Activated naive CD4-positive, alpha-beta T cell treated with anti-CD3 and anti-CD28 coated beads for 36 hours (primary cell): ENCODE results near the gene IL17REL. TPM values are rescaled to one million over a fixed set of nuclear protein-coding genes. Genes with fewer than 3 reads are reported as not detected.
A peak's percentile ranks its signal among the peaks of the same experiment; 100 is the strongest.

ENCODE experiments used
- CTCF ChIA-PET: fragments of 350-600 bp; sonication (Branson Sonifier 250); formaldehyde crosslinking; loops from one replicate; lab custom pipeline; 2021; ENCODE audit warnings: antibody characterized with exemption; lab: Charles Lee
- DNase-seq: peaks from one replicate; pipeline ENCODE4 v3.0.0-alpha.2; 2020
- H3K27ac Mint-ChIP-seq: one replicate; pipeline ENCODE4 v1.8.0; 2021; ENCODE audit warnings: mild to moderate bottlenecking, mixed read lengths
- H3K27me3 Mint-ChIP-seq: one replicate; pipeline ENCODE4 v1.8.0; 2021; ENCODE audit warnings: low read depth, mixed read lengths
- H3K36me3 Mint-ChIP-seq: one replicate; pipeline ENCODE4 v1.8.0; 2021; ENCODE audit warnings: low read depth, mixed read lengths
- H3K4me1 Mint-ChIP-seq: one replicate; pipeline ENCODE4 v1.8.0; 2021; ENCODE audit warnings: low read depth, mixed read lengths
- H3K4me3 Mint-ChIP-seq: one replicate; pipeline ENCODE4 v1.8.0; 2021; ENCODE audit warnings: mild to moderate bottlenecking, moderate library complexity, mixed read lengths
- H3K9me3 Mint-ChIP-seq: one replicate; pipeline ENCODE4 v1.8.0; 2021; ENCODE audit warnings: mixed read lengths
- intact Hi-C: fragments of 100-400 bp; cut with micrococcal nuclease; formaldehyde crosslinking; loops from one replicate; pipeline ENCODE4 v1.15.1; 2023
- total RNA-seq, 2 experiments: library from RNA; stranded (reverse); gene quantifications; one replicate each; pipeline ENCODE4 v1.2.3, GENCODE V29; 2021

Gene IL17REL
- total RNA-seq, 2 experiments from 2014 or later = 0.12 to 0.15 TPM

DNA sequence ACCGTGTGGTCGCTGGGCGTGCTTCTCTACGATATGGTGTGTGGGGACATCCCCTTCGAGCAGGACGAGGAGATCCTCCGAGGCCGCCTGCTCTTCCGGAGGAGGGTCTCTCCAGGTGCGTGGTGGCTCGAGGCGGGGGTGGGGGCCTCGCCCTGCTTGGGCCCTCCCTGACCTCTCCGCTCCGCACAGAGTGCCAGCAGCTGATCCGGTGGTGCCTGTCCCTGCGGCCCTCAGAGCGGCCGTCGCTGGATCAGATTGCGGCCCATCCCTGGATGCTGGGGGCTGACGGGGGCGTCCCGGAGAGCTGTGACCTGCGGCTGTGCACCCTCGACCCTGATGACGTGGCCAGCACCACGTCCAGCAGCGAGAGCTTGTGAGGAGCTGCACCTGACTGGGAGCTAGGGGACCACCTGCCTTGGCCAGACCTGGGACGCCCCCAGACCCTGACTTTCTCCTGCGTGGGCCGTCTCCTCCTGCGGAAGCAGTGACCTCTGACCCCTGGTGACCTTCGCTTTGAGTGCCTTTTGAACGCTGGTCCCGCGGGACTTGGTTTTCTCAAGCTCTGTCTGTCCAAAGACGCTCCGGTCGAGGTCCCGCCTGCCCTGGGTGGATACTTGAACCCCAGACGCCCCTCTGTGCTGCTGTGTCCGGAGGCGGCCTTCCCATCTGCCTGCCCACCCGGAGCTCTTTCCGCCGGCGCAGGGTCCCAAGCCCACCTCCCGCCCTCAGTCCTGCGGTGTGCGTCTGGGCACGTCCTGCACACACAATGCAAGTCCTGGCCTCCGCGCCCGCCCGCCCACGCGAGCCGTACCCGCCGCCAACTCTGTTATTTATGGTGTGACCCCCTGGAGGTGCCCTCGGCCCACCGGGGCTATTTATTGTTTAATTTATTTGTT lies 49.6 kb downstream of the IL17REL start:
- intact Hi-C loops = loop anchor here (1.0 to 5.0 kb wide), 5 partner anchors 27 to 509 kb away; no protein-coding TSS in a partner anchor
- H3K27ac Mint-ChIP-seq = peak overlapping the region; percentile 93
- no peak for DNase-seq
- peaks cover 35% of the 10 kb centered on the region for H3K4me1 Mint-ChIP-seq
- peaks cover 35% of the 10 kb centered on the region for H3K36me3 Mint-ChIP-seq
- no peaks in the 10 kb centered on the region for H3K9me3 Mint-ChIP-seq
- H3K4me3 Mint-ChIP-seq = peak overlapping the region; percentile 91
- CTCF ChIA-PET = interaction anchor here (1.0 to 1.3 kb wide), 3 partner anchors 9 to 67 kb away, joined by 3 to 6 read pairs (median 4); no protein-coding TSS in a partner anchor
- no peaks in the 10 kb centered on the region for H3K27me3 Mint-ChIP-seq

DNA sequence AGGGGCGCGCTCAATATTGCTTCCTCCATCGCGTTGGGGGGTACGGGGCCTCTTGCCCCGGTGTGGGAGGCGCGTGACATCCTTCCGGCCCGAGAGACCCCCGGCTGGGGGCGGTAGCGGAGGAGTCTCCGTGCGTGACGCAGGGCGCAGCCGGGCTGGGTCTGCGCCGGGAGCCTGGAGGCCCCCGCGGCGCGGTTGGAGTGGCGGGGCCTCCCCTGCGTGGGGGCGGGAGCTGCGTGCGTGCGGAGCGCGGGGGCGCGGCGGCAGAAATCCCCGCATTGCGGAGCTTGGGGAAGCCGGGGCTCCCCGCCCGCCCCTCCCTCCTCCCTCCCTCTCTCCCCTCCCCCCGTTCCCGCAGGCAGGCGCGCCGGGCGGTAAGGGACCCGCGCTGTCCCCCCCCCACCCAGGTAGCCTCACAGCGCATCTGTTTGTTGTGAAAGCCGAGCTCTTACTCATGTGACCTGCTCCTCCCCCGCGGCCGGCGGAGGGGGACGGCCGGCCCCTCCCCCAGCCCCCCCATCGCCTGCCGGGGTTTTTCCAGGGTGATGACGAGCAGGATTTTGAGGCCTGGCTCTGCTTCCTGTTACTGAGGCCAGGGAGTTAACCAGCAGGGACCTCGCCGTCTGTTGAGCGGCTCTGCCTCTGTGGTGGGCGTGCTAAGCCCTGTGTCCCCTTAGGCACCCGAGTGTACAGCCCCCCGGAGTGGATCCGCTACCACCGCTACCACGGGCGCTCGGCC lies 50.4 kb downstream of the IL17REL start:
- DNase-seq = peak; percentile 98
- Mint-ChIP-seq H3K27me3 (no peaks in the 10 kb centered on the region), H3K36me3 (peaks cover 34% of the 10 kb centered on the region), H3K4me3 (peak overlapping the region; percentile 91), H3K4me1 (peaks cover 30% of the 10 kb centered on the region), H3K9me3 (no peaks in the 10 kb centered on the region), H3K27ac (peak overlapping the region; percentile 94)
- CTCF ChIA-PET = interaction anchor here (1.0 to 1.3 kb wide), 3 partner anchors 10 to 68 kb away, joined by 3 to 6 read pairs (median 4); no protein-coding TSS in a partner anchor
- intact Hi-C loops = loop anchor here (1.0 to 5.0 kb wide), 5 partner anchors 26 to 510 kb away; no protein-coding TSS in a partner anchor

DNA sequence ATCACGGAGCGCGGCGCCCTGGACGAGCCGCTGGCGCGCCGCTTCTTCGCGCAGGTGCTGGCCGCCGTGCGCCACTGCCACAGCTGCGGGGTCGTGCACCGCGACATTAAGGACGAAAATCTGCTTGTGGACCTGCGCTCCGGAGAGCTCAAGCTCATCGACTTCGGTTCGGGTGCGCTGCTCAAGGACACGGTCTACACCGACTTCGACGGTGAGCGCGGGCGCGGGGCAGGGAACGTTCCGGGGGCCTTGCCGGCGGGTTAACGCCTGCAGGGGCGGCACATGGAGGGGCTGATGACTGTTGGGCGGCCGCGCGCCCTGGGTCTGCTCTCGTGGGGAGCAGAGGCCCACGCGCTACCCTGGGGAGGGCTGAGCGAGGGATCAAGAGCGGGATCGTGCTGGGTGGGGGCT lies 51.0 kb downstream of the IL17REL start:
- Mint-ChIP-seq H3K4me3 (peak overlapping the region; percentile 91), H3K27me3 (no peaks in the 10 kb centered on the region), H3K4me1 (peaks cover 30% of the 10 kb centered on the region), H3K27ac (peak overlapping the region; percentile 94), H3K36me3 (peaks cover 34% of the 10 kb centered on the region), H3K9me3 (no peaks in the 10 kb centered on the region)
- DNase-seq = no peak
- intact Hi-C loops = loop anchor here (1.0 to 5.0 kb wide), 6 partner anchors 15 to 511 kb away; no protein-coding TSS in a partner anchor
- CTCF ChIA-PET = interaction anchor here (1.0 to 1.3 kb wide), 3 partner anchors 10 to 69 kb away, joined by 3 to 6 read pairs (median 4); no protein-coding TSS in a partner anchor

DNA sequence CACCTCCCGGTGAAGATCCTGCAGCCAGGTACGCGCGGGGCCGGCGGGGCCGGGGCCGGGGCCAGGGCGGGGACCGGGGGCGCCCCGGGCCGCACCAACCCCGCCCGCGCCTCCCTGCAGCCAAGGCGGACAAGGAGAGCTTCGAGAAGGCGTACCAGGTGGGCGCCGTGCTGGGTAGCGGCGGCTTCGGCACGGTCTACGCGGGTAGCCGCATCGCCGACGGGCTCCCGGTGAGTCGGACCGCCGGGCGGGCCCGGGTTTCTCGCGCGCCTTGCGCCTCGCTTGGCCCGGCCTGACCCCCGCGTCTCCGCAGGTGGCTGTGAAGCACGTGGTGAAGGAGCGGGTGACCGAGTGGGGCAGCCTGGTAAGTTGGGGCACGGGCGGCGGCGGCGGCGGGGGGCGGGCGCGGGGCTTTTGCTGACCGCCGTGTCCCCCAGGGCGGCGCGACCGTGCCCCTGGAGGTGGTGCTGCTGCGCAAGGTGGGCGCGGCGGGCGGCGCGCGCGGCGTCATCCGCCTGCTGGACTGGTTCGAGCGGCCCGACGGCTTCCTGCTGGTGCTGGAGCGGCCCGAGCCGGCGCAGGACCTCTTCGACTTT lies 51.5 kb downstream of the IL17REL start:
- Mint-ChIP-seq H3K36me3 (peaks cover 34% of the 10 kb centered on the region), H3K4me1 (peaks cover 25% of the 10 kb centered on the region)

DNA sequence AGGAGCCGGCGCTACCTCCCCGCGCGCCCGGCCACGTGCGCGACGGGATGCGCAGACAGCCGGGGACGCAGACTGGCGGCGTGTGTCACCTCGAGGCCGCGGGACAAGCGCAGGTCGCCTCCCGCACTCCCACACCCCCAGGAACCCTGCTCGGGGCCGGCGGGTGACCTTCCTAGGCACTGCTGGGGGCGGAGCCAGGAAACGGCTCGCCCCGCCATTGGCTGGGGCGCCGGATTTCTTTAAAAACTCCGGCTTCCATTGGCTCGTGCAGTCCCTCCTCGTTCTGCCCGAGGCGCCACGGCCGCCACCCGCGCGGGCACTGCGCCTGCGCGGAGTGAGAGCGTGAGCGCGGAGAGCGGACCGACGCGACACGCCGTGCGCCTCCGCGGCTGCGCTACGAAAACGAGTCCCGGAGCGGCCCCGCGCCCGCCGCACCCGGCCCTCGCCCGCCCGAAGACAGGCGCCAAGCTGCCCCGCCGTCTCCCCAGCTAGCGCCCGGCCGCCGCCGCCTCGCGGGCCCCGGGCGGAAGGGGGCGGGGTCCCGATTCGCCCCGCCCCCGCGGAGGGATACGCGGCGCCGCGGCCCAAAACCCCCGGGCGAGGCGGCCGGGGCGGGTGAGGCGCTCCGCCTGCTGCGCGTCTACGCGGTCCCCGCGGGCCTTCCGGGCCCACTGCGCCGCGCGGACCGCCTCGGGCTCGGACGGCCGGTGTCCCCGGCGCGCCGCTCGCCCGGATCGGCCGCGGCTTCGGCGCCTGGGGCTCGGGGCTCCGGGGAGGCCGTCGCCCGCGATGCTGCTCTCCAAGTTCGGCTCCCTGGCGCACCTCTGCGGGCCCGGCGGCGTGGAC lies 52.2 kb downstream of the IL17REL start, which contains the start of gene PIM3:
PIM3 (plus strand) TSS at position 614 of the 846 bp plus-strand sequence; CDS start at position 790, 176 bp downstream.
- Mint-ChIP-seq H3K4me1 (peaks cover 23% of the 10 kb centered on the region), H3K27ac (peak within 1 kb of the TSS; percentile 94), H3K4me3 (peak within 1 kb of the TSS; percentile 91), H3K27me3 (no peaks in the 10 kb centered on the region), H3K9me3 (no peaks in the 10 kb centered on the region), H3K36me3 (peaks cover 34% of the 10 kb centered on the region)
- intact Hi-C loops = loop anchor here (1.0 to 5.0 kb wide), 5 partner anchors 15 to 565 kb away; partner anchors contain the start of gene SCO2
- CTCF ChIA-PET = interaction anchor here (1.0 kb wide), 1 partner anchor 34 kb away, joined by 3 read pairs; no protein-coding TSS in a partner anchor
- peak; percentile 94 for DNase-seq

More for the DNA sequence above, 51.5 kb downstream of the IL17REL start:
- intact Hi-C loops = loop anchor here (2.0 to 5.0 kb wide), 3 partner anchors 16 to 511 kb away; no protein-coding TSS in a partner anchor
- Mint-ChIP-seq H3K4me3 (peak overlapping the region; percentile 91), H3K27ac (peak overlapping the region; percentile 94), H3K9me3 (no peaks in the 10 kb centered on the region), H3K27me3 (no peaks in the 10 kb centered on the region)
- CTCF ChIA-PET = interaction anchor here (1.2 kb wide), 1 partner anchor 69 kb away, joined by 6 read pairs; no protein-coding TSS in a partner anchor
- peak; percentile 43 for DNase-seq

DNA sequence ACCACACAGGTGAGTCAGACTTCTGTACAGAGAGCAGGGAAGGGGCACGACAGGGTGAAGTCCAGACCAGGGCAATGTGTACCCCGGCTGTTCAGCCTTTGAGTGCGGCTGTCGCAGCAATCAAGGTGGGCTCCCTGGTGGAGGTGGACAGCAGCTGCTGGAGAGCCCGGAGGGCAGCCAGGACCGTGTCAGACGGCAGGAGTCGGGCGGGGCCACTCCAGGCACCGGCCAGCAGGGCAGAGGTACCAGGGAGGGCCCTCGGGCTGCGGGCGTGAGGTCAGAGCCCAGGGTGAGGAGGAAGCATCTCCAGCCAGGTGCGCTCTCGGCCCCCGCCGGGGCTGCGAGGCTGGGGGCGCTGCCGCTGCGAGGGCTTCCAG lies 52.8 kb downstream of the IL17REL start:
- intact Hi-C loops = loop anchor here (1.0 to 5.0 kb wide), 5 partner anchors 14 to 566 kb away; partner anchors contain the start of gene SCO2
- Mint-ChIP-seq H3K27ac (peak overlapping the region; percentile 93), H3K27me3 (no peaks in the 10 kb centered on the region), H3K9me3 (no peaks in the 10 kb centered on the region), H3K4me1 (peaks cover 18% of the 10 kb centered on the region), H3K36me3 (peaks cover 30% of the 10 kb centered on the region), H3K4me3 (peak overlapping the region; percentile 84)
- CTCF ChIA-PET = interaction anchor here (0.8 to 1.6 kb wide), 3 partner anchors 13 to 192 kb away, joined by 3 to 4 read pairs (median 4); no protein-coding TSS in a partner anchor
- peak; percentile 65 for DNase-seq

DNA sequence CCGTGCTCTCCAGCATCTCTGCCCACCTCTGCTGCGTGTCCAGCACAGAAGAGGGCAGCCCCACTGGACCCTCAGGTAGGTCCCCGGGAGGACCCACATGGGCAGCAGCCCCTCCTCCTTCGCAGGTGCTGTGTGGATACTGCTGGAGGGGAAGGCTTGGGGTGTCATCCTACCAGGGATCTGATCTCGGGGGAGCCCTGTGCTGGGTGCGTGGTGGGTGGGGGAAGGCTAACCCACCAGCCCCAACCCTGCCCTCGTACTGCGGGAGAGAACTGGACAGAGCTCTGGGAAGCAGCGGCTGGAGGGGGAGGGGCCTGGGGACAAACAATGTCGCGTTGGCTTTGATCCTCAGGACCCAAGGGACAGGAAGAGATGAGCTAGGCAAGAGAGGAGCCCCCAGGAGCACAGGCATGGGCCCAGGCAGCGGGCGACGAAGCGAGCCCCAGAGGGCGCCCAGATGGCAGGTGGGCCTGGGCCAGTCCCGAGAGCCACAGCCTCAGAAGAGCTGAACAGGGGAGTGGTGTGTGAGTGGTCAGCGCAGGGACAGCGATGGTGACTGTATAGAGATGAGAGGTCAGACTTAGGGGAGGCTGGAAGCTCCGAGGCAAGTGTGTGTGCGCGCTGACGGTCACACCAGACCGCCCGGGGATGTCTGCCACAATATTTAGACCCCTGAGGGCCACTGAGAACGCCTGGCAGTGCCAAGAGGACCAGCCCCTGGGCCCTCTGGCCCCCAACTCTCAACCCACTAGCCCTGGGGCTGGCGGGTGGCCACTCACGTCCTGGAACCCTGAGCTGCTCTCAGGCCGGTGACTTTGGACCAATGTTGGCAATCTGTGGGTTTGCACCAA lies 53.4 kb downstream of the IL17REL start:
- Mint-ChIP-seq H3K9me3 (no peaks in the 10 kb centered on the region), H3K36me3 (peaks cover 24% of the 10 kb centered on the region), H3K4me1 (peaks cover 13% of the 10 kb centered on the region), H3K27me3 (no peaks in the 10 kb centered on the region), H3K27ac (peak overlapping the region; percentile 93), H3K4me3 (peak overlapping the region; percentile 84)
- no peak for DNase-seq
- CTCF ChIA-PET = interaction anchor here (0.8 to 1.6 kb wide), 3 partner anchors 13 to 192 kb away, joined by 3 to 4 read pairs (median 4); no protein-coding TSS in a partner anchor
- intact Hi-C loops = no loop called here

DNA sequence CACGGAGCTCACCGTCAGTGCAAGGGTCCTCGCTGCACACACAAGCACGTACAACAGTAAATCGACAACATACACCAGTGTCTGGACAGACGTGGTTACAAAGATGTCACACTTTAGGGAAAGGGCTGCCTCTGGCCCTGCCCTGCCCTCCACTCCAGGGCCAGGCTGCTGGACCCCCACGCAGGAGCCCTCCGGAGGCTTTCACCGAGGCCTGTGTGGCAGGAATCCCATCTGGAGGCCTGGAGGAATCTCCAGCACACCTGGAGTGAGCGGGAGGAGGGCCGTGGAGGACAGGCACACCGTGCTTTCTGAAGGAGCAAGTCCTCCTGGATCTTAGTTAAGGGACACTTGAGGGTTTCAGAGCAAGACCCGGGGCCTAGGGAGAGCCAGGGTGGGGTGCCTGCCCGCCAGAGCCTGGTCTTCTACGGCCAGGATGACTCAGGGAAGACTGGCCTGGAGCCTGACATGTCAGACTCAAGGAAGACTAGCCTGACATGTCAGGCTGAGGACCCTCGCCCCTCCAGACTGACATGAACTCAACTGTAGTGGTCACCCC lies 54.1 kb downstream of the IL17REL start:
- Mint-ChIP-seq H3K27me3 (no peaks in the 10 kb centered on the region), H3K4me3 (peak overlapping the region; percentile 84), H3K27ac (peak overlapping the region; percentile 93), H3K9me3 (no peaks in the 10 kb centered on the region), H3K4me1 (peaks cover 6% of the 10 kb centered on the region), H3K36me3 (peaks cover 17% of the 10 kb centered on the region)
- intact Hi-C loops = no loop called here
- CTCF ChIA-PET = interaction anchor here (0.9 to 1.6 kb wide), 2 partner anchors 28 to 191 kb away, joined by 3 to 4 read pairs; no protein-coding TSS in a partner anchor
- no peak for DNase-seq

DNA sequence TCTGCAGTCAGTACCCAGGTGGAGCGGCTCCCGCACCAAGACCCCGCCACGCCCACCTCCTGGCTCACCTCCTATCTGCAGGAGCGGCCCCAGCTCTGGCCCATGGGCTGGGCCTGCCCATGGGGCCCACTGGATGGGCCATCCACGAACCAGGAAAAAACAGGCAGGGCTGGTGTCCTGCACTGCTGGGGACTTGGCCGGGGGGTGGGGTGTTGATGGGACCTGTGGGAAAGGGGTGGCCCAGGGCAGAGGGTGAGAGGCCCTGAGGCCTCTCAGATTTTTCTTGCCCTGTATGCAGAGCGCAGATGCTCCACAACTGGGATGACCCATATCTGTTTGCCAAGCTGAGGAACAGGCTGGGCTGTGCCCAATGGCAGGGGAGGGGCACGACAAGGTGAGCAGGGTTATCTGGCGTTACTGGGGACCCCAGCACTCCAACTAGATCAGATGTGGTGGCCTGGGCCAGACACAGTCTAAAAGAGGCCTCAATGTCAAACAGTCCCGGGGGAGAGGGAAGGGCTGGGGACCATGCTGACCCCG lies 54.7 kb downstream of the IL17REL start:
- no peaks in the 10 kb centered on the region for H3K27me3 Mint-ChIP-seq
- no peaks in the 10 kb centered on the region for H3K9me3 Mint-ChIP-seq
- H3K27ac Mint-ChIP-seq = peak overlapping the region; percentile 13
- peaks cover 11% of the 10 kb centered on the region for H3K36me3 Mint-ChIP-seq
- H3K4me1 Mint-ChIP-seq = peaks cover 6% of the 10 kb centered on the region
- intact Hi-C loops = no loop called here
- H3K4me3 Mint-ChIP-seq = peak overlapping the region; percentile 14
- no peak for DNase-seq
- CTCF ChIA-PET = interaction anchor here (0.9 to 1.6 kb wide), 2 partner anchors 28 to 190 kb away, joined by 3 to 4 read pairs; no protein-coding TSS in a partner anchor
